Peyer's patch (tissue), 4 donors: ENCODE results near the gene TRIM47.

Source experiments
- POLR2A ChIP-seq, 2 donors: fragments of 450-650 bp; IDR thresholded peaks; one replicate each; pipeline ENCODE4 v1.5.1; 2017; ENCODE audit warnings: antibody characterized with exemption in 2 of 2, mild to moderate bottlenecking in 2 of 2, moderate library complexity in 2 of 2
- TF ChIP-seq, protein P1 (sequence below), 6 experiments: fragments of 450-650 bp in 4 of 6; fragments of 200-600 bp in 2 of 6; sonication (generic) in 1 of 6; IDR thresholded peaks; one replicate each; pipeline ENCODE4 v1.5.1; 2017 to 2019; ENCODE audit warnings: antibody characterized with exemption in 6 of 6, mild to moderate bottlenecking in 3 of 6, moderate library complexity in 1 of 6

DNA sequence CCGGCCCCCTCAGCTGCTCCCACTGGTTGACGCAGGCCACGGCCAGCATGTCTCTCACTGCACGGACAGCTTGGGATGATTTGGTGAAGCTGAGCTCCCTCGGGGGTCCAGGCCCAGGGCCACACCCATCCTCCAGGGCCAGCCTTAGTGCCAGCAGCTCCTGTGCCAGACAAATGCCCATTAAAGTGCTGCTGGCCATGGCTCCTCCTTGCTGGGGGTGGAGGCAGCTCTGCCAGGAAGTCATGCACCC, 2.5 kb downstream of the TRIM47 start:
- TF ChIP-seq, protein P1, sequence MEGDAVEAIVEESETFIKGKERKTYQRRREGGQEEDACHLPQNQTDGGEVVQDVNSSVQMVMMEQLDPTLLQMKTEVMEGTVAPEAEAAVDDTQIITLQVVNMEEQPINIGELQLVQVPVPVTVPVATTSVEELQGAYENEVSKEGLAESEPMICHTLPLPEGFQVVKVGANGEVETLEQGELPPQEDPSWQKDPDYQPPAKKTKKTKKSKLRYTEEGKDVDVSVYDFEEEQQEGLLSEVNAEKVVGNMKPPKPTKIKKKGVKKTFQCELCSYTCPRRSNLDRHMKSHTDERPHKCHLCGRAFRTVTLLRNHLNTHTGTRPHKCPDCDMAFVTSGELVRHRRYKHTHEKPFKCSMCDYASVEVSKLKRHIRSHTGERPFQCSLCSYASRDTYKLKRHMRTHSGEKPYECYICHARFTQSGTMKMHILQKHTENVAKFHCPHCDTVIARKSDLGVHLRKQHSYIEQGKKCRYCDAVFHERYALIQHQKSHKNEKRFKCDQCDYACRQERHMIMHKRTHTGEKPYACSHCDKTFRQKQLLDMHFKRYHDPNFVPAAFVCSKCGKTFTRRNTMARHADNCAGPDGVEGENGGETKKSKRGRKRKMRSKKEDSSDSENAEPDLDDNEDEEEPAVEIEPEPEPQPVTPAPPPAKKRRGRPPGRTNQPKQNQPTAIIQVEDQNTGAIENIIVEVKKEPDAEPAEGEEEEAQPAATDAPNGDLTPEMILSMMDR (IDR thresholded peaks at IDR 0.05) = no peak
- TF ChIP-seq POLR2A (IDR thresholded peaks at IDR 0.05) = no peak
